ENCODE measurements around the gene GULP1. TPM values are rescaled to one million over a fixed set of nuclear protein-coding genes. Genes with fewer than 3 reads are reported as not detected.

GULP1 gene
- total RNA-seq, 1 experiment from 2014 or later = 76.0 TPM

DNA sequence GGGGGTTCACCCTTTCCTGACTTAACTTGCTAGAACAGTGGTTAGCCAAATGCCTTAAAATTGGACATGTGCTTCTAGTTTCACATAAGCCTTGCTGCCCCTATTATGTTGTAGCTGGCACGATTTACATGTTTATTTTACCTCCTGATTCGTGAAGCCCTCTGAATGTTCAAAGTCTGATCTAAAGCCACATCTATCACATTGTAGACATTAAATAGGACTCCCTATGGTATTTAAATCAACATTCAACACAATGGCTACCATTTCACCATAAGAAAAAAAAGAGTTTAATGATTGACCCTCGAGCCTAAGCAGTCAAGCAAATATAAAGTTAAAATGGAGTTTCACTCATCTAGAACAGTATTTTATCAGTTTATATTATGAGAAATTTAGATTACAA, 151.5 kb downstream of the GULP1 start:
- H3K4me3 ChIP-seq (replicated peaks in 1 of 2; ENCODE audit: low read depth in 1 of 2, low read length in 2 of 2) = no peak overlapping the region
- no peak overlapping the region for H3K4me2 ChIP-seq (ENCODE audit: low read length)
- ChIA-PET POLR2A (interaction anchor here (0.7 kb wide), 1 partner anchor 72 kb away, joined by 3 read pairs; no protein-coding TSS in a partner anchor), CTCF (no interaction called here), RAD21 (ENCODE audit: low non-redundant PET in 1 of 2, low total read pairs in 2 of 2, uncharacterized antibody in 2 of 2, unreplicated experiment in 2 of 2) (no interaction called here)
- H3K9ac ChIP-seq (ENCODE audit: low read length) = no peak overlapping the region
- DNase-seq (ENCODE audit: low read depth, low spot score) = no peak
- no peaks in the 10 kb centered on the region for H3K9me2 ChIP-seq (ENCODE audit: insufficient read depth)
- H3K79me2 ChIP-seq (ENCODE audit: insufficient read depth, low read length) = peaks cover 15% of the 10 kb centered on the region; the same call in 1 of the 2 replicates
- no peaks in the 10 kb centered on the region; a peak in 1 of 4 replicates for H3K4me1 ChIP-seq (ENCODE audit: control insufficient read depth in 1 of 2, insufficient read depth in 2 of 2, low read length in 2 of 2)
- no TSS peak for BruUV-seq (replicated peaks)
- H3K27ac ChIP-seq (ENCODE audit: low read depth, low read length) = no peak overlapping the region
- no peaks in the 10 kb centered on the region for H3K9me3 ChIP-seq (ENCODE audit: control insufficient read depth in 1 of 2, insufficient read depth in 1 of 2, low read depth in 1 of 2, low read length in 2 of 2)
- H4K20me1 ChIP-seq (ENCODE audit: insufficient read depth) = no peaks in the 10 kb centered on the region
- no peak for TF ChIP-seq JUND (IDR thresholded peaks at IDR 0.05)
- TF ChIP-seq EZH2 (IDR thresholded peaks at IDR 0.05) = no peak
- TF ChIP-seq ELF1 (IDR thresholded peaks at IDR 0.05; ENCODE audit: borderline replicate concordance, low read depth) = no peak
- no peak for TF ChIP-seq EZH2phosphoT487 (IDR thresholded peaks at IDR 0.05; ENCODE audit: borderline replicate concordance)
- TF ChIP-seq, protein P1, sequence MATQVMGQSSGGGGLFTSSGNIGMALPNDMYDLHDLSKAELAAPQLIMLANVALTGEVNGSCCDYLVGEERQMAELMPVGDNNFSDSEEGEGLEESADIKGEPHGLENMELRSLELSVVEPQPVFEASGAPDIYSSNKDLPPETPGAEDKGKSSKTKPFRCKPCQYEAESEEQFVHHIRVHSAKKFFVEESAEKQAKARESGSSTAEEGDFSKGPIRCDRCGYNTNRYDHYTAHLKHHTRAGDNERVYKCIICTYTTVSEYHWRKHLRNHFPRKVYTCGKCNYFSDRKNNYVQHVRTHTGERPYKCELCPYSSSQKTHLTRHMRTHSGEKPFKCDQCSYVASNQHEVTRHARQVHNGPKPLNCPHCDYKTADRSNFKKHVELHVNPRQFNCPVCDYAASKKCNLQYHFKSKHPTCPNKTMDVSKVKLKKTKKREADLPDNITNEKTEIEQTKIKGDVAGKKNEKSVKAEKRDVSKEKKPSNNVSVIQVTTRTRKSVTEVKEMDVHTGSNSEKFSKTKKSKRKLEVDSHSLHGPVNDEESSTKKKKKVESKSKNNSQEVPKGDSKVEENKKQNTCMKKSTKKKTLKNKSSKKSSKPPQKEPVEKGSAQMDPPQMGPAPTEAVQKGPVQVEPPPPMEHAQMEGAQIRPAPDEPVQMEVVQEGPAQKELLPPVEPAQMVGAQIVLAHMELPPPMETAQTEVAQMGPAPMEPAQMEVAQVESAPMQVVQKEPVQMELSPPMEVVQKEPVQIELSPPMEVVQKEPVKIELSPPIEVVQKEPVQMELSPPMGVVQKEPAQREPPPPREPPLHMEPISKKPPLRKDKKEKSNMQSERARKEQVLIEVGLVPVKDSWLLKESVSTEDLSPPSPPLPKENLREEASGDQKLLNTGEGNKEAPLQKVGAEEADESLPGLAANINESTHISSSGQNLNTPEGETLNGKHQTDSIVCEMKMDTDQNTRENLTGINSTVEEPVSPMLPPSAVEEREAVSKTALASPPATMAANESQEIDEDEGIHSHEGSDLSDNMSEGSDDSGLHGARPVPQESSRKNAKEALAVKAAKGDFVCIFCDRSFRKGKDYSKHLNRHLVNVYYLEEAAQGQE (IDR thresholded peaks at IDR 0.05; ENCODE audit: low read depth) = no peak
- TF ChIP-seq CEBPB (IDR thresholded peaks at IDR 0.05; ENCODE audit: low read depth) = no peak
- no peak for TF ChIP-seq EGR1 (IDR thresholded peaks at IDR 0.05; ENCODE audit: low read depth)
- TF ChIP-seq, protein P2, sequence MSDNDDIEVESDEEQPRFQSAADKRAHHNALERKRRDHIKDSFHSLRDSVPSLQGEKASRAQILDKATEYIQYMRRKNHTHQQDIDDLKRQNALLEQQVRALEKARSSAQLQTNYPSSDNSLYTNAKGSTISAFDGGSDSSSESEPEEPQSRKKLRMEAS (IDR thresholded peaks at IDR 0.05) = no peak
- no peaks in the 10 kb centered on the region for H3K36me3 ChIP-seq (ENCODE audit: control insufficient read depth in 1 of 2, insufficient read depth in 2 of 2, low read length in 2 of 2)
- no peak for ATAC-seq
- H3K27me3 ChIP-seq (ENCODE audit: insufficient read depth, low read length) = no peaks in the 10 kb centered on the region
- no peak overlapping the region for H2AFZ ChIP-seq (ENCODE audit: low read depth, low read length, poor library complexity, severe bottlenecking)
- intact Hi-C loops (cut with micrococcal nuclease) = no loop called here
